Osteocyte (in vitro differentiated cells): ENCODE measurements around the gene TFDP3. TPM values are rescaled to one million over a fixed set of nuclear protein-coding genes. Genes with fewer than 3 reads are reported as not detected.

Source experiments
- DNase-seq: peaks from one replicate; pipeline ENCODE4 v3.0.0; 2021; ENCODE audit warnings: mixed read lengths; ENCODE audit not compliant: unreplicated experiment; ENCODE audit errors: extremely low spot score
- H3K27ac Mint-ChIP-seq: one replicate; pipeline ENCODE4 v1.8.0; 2021; ENCODE audit warnings: mild to moderate bottlenecking, mixed read lengths; ENCODE audit not compliant: unreplicated experiment
- H3K27me3 Mint-ChIP-seq: one replicate; pipeline ENCODE4 v1.8.0; 2021; ENCODE audit warnings: mixed read lengths; ENCODE audit not compliant: unreplicated experiment
- H3K36me3 Mint-ChIP-seq: one replicate; pipeline ENCODE4 v1.8.0; 2021; ENCODE audit warnings: mixed read lengths; ENCODE audit not compliant: unreplicated experiment
- H3K4me1 Mint-ChIP-seq: one replicate; pipeline ENCODE4 v1.8.0; 2021; ENCODE audit warnings: mixed read lengths; ENCODE audit not compliant: unreplicated experiment
- H3K4me3 Mint-ChIP-seq: one replicate; pipeline ENCODE4 v1.8.0; 2021; ENCODE audit warnings: mild to moderate bottlenecking, moderate library complexity, mixed read lengths; ENCODE audit not compliant: unreplicated experiment
- H3K9me3 Mint-ChIP-seq: one replicate; pipeline ENCODE4 v1.8.0; 2021; ENCODE audit warnings: mixed read lengths; ENCODE audit not compliant: unreplicated experiment
- total RNA-seq: library from RNA; stranded (reverse); gene quantifications from 2 replicates; pipeline ENCODE4 v1.2.1, GENCODE V29; 2021
- TF ChIP-seq, protein P1 (sequence below): fragments of 200-600 bp; sonication (generic); IDR thresholded peaks from 2 replicates; pipeline ENCODE4 v1.5.0; 2021; ENCODE audit warnings: antibody characterized with exemption, mild to moderate bottlenecking, moderate library complexity

TFDP3 gene
- total RNA-seq, 1 donor from 2014 or later: not detected

DNA sequence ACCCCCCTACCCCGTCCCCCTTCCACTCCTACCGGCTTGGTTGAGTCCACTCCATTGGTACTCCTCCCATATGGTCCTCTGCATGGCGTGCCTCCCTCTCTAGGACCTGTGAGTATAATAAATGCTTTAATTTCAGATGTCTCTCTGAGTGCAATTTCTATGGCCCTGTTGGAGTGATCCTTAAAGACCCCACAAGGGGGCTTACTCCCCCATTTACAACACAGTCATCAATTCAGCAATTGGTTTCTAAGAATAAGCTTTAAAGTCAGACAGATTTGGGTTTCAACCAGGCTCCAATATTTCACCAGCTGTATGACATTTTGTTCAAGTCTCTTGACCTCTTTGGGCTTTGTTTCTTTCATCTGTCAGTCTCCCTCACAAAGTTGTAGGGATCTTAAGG lies 38.7 kb downstream of the TFDP3 start:
- no peak for DNase-seq
- H3K9me3 Mint-ChIP-seq: no peaks in the 10 kb centered on the region
- TF ChIP-seq, protein P1, sequence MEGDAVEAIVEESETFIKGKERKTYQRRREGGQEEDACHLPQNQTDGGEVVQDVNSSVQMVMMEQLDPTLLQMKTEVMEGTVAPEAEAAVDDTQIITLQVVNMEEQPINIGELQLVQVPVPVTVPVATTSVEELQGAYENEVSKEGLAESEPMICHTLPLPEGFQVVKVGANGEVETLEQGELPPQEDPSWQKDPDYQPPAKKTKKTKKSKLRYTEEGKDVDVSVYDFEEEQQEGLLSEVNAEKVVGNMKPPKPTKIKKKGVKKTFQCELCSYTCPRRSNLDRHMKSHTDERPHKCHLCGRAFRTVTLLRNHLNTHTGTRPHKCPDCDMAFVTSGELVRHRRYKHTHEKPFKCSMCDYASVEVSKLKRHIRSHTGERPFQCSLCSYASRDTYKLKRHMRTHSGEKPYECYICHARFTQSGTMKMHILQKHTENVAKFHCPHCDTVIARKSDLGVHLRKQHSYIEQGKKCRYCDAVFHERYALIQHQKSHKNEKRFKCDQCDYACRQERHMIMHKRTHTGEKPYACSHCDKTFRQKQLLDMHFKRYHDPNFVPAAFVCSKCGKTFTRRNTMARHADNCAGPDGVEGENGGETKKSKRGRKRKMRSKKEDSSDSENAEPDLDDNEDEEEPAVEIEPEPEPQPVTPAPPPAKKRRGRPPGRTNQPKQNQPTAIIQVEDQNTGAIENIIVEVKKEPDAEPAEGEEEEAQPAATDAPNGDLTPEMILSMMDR: no peak

DNA sequence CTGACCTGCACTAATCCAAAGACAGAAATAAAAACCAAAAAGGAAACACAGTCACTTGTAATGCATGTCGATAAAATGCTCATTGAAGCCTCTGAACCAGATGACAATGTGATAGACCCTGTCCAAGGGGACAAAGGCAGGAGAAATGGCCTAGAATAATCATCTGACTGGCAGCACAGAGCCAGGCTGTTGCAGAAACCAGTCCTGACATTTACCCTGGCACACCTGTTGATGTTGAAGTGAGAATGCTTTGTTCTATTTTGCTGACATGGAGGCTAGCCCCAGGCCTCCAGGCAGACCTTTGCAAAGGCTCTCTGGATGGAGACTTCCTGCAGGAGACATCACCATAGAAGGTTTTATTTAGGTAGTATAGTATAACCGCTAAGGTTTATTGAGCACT lies 41.0 kb downstream of the TFDP3 start:
- Mint-ChIP-seq H3K4me3 (no peak overlapping the region), H3K9me3 (no peaks in the 10 kb centered on the region), H3K36me3 (no peaks in the 10 kb centered on the region), H3K4me1 (peaks cover 4% of the 10 kb centered on the region), H3K27me3 (peaks cover 2% of the 10 kb centered on the region), H3K27ac (no peak overlapping the region)
- TF ChIP-seq, protein P1: no peak
- no peak for DNase-seq

More for the DNA sequence above, 38.7 kb downstream of the TFDP3 start:
- Mint-ChIP-seq H3K27ac (no peak overlapping the region), H3K4me1 (no peaks in the 10 kb centered on the region), H3K36me3 (no peaks in the 10 kb centered on the region), H3K27me3 (peaks cover 2% of the 10 kb centered on the region), H3K4me3 (no peak overlapping the region)

DNA sequence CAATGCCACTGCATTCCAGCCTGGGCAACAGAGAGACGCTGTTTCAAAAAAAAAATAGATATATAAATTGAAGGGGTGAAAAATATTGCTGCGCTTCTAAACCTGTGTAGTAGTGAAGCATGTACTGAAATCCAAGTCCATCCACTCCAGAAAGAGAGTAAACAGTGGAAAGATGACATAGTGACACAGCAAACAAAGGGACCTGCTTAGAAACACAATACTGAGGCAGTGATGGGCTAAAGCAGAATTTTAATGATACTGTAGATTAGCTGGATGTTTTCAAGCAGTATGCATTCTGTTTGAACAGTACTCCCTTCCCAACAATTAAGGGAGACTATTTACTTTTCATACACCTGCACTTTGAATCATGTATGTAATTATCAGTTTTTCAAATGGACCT lies 42.5 kb downstream of the TFDP3 start:
- H3K27me3 Mint-ChIP-seq: peaks cover 3% of the 10 kb centered on the region
- H3K36me3 Mint-ChIP-seq: no peaks in the 10 kb centered on the region
- DNase-seq: no peak
- H3K9me3 Mint-ChIP-seq: no peaks in the 10 kb centered on the region
- H3K4me1 Mint-ChIP-seq: peaks cover 5% of the 10 kb centered on the region
- TF ChIP-seq, protein P1: no peak
- H3K27ac Mint-ChIP-seq: no peak overlapping the region
- no peak overlapping the region for H3K4me3 Mint-ChIP-seq

DNA sequence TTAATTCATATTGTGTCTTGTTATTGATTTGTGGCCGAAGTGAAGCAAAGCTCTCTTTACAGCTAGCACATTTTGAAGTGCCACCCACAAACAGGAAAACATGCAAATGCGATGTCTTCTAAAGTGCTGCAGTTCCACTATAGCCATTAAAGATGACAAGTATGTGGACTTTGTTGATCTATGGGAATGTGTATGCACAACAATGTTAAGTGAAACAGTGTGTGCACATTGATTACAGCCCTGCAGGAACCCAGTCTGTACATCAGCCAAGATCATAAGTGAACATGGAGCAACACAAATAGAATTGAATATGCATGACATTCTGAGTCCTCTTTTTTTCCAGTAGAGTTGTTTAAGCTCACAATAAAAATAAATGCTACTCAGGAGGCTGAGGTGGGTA lies 43.0 kb downstream of the TFDP3 start:
- peaks cover 5% of the 10 kb centered on the region for H3K27me3 Mint-ChIP-seq
- H3K9me3 Mint-ChIP-seq: no peaks in the 10 kb centered on the region
- no peak overlapping the region for H3K27ac Mint-ChIP-seq
- H3K4me1 Mint-ChIP-seq: peaks cover 5% of the 10 kb centered on the region
- H3K36me3 Mint-ChIP-seq: no peaks in the 10 kb centered on the region
- H3K4me3 Mint-ChIP-seq: no peak overlapping the region
- DNase-seq: no peak
- TF ChIP-seq, protein P1: no peak

DNA sequence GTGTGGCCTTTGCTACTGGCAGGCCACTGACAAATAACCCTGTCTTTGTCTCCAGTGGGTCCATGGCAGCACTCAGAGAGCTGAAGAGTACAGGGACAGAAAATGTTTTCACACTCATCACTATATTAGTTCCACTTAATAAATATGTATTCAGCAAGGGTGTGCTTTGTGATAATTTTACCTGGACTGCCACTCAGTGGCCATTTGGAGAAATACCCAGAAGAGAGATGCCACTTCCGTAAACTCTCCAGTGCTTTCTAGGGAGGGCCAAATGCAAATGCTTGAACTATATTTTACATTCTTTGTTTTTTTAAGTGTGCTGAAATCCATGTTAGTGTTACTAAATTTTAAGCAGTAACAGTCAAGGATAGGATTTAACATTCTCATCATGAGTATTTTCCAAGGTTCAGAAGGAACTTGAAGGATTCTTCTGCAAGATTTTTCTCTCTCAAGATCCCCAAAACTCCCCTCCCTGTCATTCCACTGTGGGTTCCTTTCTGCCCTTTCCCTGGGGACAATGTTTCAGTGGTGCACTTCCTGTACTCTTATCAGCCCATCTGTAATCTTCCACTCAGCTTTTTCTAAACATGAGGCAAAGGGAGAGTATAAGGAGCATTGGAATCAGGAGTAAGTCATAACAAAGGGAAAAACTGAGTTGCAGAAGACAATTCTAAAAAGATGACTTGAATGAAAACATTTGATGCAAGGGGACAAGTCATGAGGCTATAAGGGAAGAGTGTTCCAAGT lies 46.0 kb downstream of the TFDP3 start:
- no peaks in the 10 kb centered on the region for H3K36me3 Mint-ChIP-seq
- TF ChIP-seq, protein P1: peak; percentile 73
- DNase-seq: no peak
- H3K27me3 Mint-ChIP-seq: peaks cover 3% of the 10 kb centered on the region
- H3K27ac Mint-ChIP-seq: no peak overlapping the region
- H3K4me1 Mint-ChIP-seq: peaks cover 5% of the 10 kb centered on the region
- H3K4me3 Mint-ChIP-seq: no peak overlapping the region
- H3K9me3 Mint-ChIP-seq: no peaks in the 10 kb centered on the region

Other genes with a start within 250 kb of the TFDP3 start
- not detected in 2 replicates for gene USP26, start 121.2 kb downstream of the TFDP3 start, total RNA-seq
- 98.0 and 101 TPM in 2 replicates for gene GPC4, start 197.1 kb upstream of the TFDP3 start, total RNA-seq